Measurements from ENCODE around the gene DDX10. TPM values are rescaled to one million over a fixed set of nuclear protein-coding genes. Genes with fewer than 3 reads are reported as not detected.
"Not testable (repeated sequence)": the region's sequence is repeated elsewhere in the genome, so short reads cannot be mapped to it uniquely, and the experiment has no call there.

The DDX10 gene
- total RNA-seq = 10.0 TPM

DNA sequence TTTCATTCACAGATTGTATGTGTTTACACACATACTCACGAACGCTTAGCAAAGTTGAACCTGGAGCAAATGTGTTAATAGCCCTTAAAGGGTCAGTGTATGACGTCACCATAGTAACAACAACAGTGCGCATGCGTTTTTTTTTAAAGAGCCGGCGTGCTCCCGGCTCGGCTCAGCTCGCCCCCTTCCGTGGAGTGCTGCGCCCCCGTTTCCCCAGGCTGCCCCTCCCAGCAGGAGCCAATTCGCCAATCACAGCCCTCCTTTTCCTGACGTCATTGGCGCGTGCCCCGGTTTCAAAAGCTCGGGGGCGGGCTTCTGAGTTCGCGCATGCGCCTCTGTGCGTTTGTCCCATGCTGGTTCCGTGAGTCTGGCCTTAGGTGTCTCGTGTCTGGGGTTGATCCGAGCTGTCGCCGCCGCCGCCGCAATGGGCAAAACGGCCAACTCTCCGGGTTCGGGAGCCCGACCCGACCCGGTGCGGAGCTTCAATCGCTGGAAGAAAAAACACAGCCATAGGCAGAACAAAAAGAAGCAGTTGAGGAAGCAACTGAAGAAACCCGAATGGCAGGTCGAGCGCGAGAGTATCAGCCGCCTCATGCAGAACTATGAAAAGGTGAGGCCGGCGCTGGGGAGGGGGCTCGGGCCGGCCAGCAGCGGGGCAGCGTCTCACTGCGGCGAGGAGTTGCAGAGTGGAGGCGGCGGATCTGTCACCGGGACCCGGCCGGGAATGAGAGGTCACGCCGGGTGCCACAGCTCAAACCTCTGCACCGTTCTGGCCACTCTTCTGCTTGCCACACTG is at the start of gene DDX10:
Gene DDX10 (plus strand): TSS at position 340 of the 796 bp plus-strand sequence. CDS start 85 bp downstream, at position 425.
- DNase-seq (ENCODE audit: low spot score) (peak; percentile 99), ATAC-seq (peak; percentile 98)

DNA sequence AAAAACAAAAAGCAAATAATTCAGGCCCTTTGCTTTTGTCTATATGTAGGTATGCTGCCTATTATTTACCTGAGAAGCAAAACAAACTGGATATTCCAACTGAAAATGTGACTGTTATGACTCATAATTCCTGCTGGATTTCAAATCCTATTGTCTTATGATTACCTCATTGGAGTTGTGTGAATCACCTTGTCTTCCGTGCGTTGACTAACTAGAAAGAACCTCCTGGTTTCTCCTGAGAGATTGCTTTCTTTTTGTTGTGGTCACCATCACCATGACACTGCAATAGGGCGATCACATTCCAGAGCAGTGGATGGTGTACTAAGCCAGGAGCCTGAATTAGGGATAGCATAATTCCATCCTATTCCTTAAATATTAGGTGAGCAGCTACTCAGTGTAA is 48.3 kb upstream of the DDX10 start:
- ATAC-seq = no peak

DNA sequence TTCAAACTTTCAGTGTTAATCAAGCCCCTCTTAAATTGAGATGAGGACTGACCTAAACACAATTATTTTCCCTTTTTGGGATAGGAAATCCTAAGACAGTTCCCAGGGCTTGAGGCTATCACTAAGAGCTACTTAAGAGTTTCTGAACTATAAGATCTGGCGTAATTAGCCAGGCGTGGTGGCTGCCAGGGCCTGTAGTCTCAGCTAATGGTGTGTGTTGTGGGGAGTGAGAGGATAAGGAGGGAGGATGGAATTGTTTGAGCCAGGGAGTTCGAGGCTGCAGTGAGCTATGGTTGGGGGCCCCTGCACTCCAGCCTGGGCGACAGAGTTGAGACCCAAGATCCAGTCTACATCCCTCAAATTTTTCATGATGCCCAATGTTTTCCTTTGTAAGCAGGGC is 47.8 kb upstream of the DDX10 start:
- DNase-seq (ENCODE audit: low spot score) = no peak
- no peak for ATAC-seq

More for the DNA sequence above, 48.3 kb upstream of the DDX10 start:
- no peak for DNase-seq (ENCODE audit: low spot score)

DNA sequence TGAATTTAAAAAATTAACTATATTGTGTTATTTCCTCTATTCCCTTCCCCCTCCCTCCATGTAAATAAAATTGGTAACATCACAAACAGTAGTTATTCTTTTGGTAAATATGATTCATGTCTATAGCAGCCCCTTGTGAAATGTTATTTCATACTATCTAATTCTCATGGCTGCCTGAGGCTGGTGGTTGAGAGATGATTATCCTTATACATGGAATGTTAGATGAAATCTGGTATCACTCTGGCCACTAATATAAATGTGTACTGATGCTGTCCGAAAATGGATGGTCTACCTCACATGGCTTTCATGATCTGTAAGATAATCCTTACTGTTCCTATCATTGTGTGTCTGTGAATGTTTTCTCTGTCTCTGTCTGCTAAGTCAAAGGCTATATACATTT is 46.3 kb upstream of the DDX10 start:
- no peak for ATAC-seq
- no peak for DNase-seq (ENCODE audit: low spot score)

DNA sequence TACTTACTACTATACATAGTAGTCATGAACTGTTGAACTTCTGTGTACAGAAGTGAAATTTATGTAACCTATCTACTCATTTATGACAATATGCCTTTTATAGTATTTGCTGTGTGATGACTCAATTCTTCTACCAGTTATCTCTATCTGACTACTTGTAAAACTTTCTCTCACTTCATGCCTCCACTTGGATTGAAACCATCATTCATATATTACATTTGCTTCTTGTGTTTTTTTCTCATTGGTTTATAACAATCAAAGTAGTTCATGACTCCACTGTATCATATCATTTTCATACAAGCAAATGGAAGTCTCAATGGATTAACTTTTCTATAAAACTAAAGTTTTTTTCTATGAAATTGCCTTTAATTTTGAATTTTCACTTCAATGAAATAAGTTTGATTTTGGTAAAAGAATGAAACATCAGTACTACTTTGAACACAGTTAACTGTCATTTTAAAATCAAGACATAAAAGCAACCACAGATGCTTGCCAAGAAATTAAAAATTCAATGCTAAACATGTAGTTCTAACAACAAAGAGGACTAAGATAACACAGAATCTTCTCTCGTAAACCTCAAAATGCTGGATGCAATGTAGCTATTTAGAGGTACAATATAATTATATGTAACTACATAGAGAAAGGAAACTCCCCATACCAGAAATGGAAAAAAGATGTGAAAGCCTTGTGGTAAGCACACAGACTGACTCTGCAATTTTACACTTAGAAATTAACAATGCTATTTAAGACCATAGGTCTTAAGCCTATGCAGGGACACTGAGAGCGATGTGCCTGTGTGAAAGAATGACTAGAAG is 43.7 kb upstream of the DDX10 start:
- DNase-seq (ENCODE audit: low spot score) = no peak

DNA sequence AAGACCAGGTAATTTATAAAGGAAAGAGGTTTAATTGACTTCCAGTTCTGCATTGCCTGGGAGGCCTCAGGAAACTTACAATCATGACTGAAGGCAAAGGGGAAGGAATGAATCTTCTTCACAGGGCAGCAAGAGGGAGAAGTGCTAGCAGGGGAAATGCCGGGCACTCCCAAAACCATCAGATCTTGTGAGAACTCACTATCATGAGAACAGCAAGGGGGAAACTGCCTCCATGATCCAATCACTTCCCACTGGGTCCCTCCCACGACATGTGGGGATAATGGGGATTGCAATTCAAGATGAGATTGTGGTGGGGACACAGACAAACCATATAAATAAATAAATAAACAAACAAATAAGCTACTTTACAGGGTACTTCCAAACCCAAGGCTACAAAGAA is 42.5 kb upstream of the DDX10 start:
- no peak for ATAC-seq

More for the DNA sequence above, 43.7 kb upstream of the DDX10 start:
- no peak for ATAC-seq

DNA sequence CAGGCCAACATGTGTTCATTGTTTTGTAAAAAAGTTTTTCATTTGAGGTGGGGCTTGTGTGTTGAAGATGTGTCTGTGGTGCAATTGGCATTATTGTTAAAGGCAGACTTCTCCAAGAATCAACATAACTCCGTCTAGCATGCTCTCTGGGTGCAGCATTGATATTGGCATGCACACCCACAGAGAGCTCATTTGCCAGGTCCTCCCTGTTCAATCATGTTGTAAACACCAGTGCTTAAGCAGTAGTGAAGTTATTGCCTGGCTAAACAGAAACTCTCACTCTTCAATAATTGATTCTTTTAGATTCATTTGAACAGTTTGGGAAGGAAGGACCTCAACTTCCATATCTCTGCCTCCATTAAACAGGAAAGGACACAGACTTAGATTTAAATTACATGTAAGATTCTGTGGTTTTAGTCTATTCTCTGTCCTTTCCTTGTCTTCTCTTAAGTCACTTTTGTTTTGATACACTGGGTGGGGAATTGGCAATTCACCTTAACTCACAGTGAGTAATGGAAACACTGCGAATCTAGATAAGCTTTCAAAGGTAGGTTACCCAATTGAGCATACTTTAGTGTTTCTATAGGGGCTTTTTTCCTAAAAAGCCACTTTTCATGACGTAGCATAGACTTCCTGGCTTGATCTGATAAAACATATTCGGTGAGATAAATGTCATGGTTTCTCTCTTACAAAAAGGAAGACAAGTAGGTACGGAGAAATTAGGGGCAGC is 40.5 kb upstream of the DDX10 start:
- DNase-seq (ENCODE audit: low spot score) (no peak), ATAC-seq (no peak)

More for the DNA sequence above, 42.5 kb upstream of the DDX10 start:
- DNase-seq (ENCODE audit: low spot score) = no peak

DNA sequence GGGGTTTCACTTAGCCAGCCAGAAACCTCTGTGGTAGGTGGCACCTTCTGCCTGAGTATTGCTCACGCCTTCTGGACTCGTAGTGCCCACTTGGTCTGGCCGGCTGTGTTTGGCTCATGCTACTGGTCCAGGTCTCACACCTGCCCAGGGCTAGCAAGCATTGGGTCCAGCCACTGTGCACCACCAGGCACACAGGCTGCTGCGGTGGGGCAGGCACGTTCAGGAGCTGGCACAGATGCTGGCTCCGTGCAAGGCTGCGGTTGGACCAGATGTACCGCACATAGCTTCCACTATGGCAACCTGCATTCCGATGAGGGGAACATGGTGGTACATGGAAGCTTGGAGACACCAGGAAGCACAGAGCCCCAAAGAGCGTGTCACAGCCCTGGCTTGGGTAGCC is 36.5 kb upstream of the DDX10 start:
- DNase-seq (ENCODE audit: low spot score) = no peak
- ATAC-seq = no peak

DNA sequence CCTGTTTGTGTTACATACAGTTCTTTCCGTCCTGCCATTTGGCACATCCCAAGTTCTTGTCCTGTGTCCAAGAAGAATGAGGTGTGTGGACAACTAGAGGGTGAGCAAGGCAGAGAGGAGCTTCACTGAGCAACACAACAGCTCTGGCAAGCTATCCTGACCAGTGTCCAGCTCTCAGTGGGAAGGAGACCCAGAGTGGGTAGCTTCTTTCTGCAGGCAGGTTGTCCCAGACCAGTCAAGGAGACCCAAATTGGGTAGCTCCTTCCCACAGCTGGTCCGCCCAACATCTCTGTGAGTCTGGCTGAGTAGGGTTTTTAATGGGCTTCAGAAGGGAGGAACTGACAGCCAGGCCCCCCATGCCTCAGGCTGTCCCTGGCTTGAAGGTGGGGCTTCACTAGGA is 36.1 kb upstream of the DDX10 start:
- no peak for ATAC-seq
- DNase-seq (ENCODE audit: low spot score) = no peak

DNA sequence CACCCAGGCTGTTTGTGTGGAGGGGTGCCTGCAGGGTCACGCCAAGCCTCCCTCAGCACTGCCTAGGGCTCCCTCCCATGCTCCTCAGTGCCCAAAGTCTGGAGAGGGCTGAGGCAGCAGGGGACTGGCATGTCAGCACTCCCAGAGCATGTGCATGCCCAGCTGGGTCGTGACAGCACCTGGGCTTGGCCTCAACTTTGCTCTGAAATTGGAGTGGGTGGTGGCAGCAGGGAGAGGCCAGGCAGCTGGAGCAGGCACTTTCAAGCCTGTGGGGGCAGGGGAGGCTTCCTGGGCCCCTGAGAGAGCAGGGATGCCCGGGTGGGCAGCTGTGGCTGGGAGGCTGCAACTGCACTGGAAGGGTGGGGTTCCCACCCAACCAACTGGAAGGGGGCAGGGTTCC is 35.6 kb upstream of the DDX10 start:
- DNase-seq (ENCODE audit: low spot score) (no peak), ATAC-seq (no peak)

DNA sequence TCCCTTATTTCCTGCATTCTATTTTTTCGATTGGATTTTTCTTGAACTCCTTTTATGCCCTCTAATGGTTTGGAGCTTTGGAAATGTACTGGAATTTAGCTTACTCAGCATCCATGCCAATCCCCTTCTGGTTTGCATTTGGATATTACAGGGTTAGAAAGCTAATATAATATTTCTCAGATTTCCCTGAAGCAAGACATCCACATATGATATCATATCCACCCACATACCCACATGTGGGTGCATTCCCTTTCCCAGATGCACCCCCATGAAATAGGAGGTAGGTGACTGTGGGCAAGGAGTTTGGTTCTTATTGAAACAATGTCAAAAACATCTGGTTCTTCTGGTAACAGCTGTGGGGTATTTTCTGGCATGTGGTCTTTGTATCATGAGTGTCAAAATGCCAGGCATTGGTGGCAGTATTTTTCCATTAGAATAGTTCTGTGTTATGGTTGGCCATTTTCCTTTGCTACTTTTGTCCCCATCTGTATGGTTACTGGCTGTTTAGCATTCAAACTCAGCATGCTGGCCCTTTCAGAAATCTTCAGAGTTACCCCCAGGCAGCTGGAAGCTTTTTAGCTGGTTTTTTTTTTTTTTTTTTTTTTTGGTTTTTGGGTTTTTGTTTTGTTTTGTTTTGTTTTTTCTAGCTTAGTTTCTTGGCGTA is 32.7 kb upstream of the DDX10 start:
- DNase-seq (ENCODE audit: low spot score) (no peak), ATAC-seq (no peak)

DNA sequence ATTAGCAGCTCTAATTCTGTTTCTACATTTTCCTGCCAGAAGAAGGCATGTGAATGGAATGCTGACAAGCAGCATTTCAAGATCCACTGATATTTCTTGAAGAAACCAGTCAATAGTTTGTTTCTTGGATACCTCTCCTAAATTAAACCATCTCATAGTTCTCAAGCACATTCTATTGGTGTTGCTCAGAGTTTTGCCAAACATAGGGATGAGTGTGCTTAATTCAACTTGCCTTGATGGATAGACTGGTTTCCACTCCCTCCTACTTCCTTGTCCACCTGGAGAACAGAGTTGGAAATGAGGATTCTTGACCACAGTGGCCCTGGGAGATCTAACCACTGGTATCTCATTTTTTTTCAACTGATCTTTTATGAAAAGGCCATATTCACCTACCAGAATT is 29.8 kb upstream of the DDX10 start:
- ATAC-seq = no peak
- no peak for DNase-seq (ENCODE audit: low spot score)

DNA sequence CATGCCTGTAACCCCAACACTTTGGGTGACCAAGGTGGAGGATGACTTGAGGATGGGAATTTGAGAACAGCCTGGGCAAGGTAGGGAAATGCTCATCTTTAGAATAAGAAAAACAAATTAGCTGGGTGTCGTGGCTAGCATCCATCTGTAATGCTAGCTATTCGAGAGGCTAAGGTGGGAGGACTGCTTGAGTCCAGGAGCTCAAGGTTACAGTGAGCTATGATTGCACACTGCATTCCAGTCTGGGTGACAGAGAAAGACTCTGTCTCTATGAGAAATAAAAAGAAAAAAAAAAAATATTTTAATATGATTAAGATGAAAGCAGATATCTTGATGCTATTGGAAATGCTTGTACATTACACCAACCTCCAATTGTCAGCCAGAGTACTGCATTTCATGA is 28.6 kb upstream of the DDX10 start:
- no peak for ATAC-seq

DNA sequence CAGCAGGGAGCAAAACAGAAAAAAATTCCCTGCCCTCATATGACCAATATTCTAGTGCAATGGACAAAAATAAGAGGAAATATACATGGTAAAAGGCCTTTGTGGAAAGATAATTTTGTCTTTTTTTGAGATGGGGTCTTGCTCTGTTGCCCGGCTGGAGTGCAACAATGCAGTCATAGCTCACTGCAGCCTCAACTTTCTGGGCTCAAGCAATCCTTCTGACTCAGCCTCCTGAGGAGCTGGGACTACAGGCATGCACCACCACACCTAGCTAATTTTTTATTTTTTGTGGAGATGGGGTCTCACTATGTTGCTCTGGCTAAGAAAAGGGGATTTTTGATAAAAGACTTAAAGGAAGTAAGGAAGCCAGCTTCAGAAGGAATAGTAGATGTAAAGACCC is 25.7 kb upstream of the DDX10 start:
- no peak for DNase-seq (ENCODE audit: low spot score)
- ATAC-seq = no peak

More for the DNA sequence above, 28.6 kb upstream of the DDX10 start:
- DNase-seq (ENCODE audit: low spot score) = no peak

DNA sequence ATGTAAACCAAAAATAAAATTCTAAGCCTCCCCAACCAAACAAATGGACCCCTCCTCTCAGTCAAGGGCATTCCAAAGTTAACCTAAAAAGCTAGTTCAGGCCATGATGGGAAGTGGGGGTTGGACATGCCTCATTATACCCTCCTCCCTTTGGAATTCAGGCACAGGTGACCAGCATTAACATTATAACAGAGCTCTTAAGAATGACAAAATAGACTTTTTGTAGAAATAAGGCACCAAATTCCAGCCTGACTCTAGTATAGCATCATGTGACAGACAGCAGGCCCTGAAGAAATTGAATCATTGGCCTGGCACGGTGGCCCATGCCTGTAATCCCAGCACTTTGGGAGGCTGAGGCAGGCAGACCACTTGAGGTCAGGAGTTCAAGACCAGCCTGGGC is 23.1 kb upstream of the DDX10 start:
- ATAC-seq; DNase-seq (ENCODE audit: low spot score): not testable (repeated sequence)

DNA sequence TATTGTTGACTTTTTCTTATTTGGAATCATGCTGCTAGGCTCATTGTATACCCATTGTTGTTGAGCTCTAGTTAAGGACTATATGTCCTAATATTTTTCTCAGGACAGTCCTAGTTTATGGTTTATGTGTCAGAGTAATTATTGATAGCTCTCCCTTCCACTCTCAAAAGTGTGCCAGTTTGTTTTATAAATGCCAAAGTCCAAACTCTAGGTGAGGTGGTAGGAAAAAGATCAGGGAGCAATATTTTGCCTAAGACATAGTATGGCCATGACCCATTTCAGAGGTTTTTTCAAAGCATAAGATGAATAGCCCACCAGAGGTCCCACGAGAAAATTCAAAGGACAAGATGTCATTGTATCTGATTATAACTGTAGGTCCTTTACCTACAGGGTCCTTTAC is 20.9 kb upstream of the DDX10 start:
- ATAC-seq (peak; percentile 14), DNase-seq (ENCODE audit: low spot score) (no peak)

DNA sequence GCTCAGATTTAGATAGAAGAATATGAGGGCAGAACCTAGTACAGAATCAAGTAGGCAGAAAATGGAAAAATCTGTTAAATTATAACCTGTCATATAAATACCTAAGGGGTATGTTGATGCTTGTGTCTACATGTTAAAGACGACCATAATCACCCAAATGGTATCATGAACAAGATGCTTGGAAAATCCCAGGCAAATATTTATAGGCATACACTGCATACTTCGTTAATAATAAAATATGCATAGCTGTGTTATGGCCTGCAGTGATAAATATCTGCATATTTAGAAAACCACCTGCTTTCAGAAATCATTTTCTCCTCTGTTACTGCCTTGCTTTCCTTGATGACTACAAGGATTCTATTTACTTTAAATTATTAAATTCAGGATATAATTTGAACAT is 18.9 kb upstream of the DDX10 start:
- ATAC-seq (no peak), DNase-seq (ENCODE audit: low spot score) (no peak)

DNA sequence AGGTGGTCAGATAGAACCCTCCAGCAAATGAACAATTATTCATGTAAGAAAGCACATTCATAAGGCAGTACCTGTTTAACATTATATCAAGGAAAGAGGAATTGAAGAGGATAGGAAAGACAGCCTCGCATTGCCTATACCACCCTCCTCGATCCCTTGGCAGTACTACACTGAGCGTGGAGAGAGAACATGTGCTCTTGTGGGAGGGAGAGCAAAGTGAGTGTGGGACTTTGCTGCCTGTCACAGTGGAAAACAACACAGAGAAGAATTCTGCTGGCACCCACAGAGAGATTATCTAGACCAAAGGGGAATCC is 17.5 kb upstream of the DDX10 start:
- ATAC-seq (no peak), DNase-seq (ENCODE audit: low spot score) (no peak)

DNA sequence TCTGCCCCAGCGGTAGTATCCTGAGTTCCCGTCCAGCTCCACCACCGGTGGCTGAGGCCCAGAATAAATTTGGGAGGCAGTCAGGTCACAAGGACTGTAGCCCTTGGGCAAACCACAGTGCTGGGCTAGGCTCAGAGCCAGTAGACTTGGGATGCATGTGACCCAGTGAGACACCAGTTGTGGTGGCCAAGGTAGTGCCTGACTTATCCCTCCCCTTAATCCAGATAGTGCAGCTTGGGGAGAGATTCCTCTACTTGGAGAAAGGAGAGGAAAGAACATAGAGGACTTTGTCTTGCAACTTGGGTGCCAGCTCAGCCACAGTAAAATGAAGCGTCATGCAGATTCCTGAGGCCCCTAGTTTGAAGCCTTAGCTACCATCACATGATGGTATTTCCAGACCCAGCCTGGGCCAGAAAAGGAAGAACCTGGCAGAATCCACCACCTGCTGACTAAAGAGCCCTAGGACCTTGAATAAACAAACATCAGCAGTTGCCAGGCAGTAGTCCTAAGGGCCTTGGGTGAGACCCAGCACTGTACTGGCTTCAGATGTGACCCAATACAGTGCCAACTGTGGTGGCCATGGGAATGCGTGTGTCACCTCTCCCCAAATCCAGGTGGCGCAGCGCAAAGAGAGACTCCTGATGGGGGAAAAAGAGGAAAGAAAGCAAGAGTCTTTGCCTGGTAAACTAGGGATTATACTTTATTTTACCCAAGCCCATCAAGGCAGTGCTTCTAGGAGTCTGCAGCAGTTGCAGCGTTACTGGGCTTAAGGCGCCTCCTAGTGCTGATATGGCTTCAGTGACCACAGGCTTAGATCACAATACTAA is 17.0 kb upstream of the DDX10 start:
- DNase-seq (ENCODE audit: low spot score) (peak; percentile 96), ATAC-seq (peak; percentile 84)

DNA sequence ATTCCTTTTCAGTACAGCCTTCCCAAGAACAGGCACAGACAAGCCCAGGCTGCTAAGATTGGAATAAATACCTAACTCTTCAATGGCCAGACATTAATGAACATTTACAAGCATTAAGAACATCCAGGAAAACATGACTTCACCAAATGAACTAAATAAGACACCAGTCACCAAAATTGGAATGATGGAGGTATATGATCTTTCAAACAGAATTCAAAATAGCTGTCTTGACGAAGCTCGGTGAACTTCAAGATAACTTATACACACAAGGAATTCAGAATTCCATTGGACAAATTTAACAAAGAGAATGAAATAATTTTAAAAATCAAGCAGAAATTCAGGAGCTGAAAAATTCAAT is 16.4 kb upstream of the DDX10 start:
- DNase-seq (ENCODE audit: low spot score) (no peak), ATAC-seq (no peak)

Data from left lobe of liver (tissue), 2 donors.